DND-41 (cell line): ENCODE data around the gene CMSS1.

Source experiments
- ATAC-seq: fragments of 200-7000 bp; cut with Tn5 transposase; 3 replicates; pipeline ENCODE4 v1.9.1; 2021; ENCODE audit warnings: low read depth; ENCODE audit not compliant: insufficient read depth
- DNase-seq: peaks from one replicate; pipeline ENCODE4 v3.0.0-alpha.2; 2020
- H2AFZ ChIP-seq: 2 replicates; pipeline ENCODE4 v1.6.0; 2012; ENCODE audit warnings: low read depth, low read length
- H3K27ac ChIP-seq: 2 replicates; pipeline ENCODE4 v1.5.1; 2012; ENCODE audit warnings: low read length, inconsistent platforms
- H3K27me3 ChIP-seq: fragments of 200-600 bp; sonication (generic); 2 replicates; pipeline ENCODE4 v1.6.0; 2012; ENCODE audit warnings: low read length, mild to moderate bottlenecking, inconsistent platforms; ENCODE audit not compliant: insufficient read depth, poor library complexity
- H3K36me3 ChIP-seq: 2 replicates; pipeline ENCODE4 v1.5.1; 2012; ENCODE audit warnings: low read length, inconsistent platforms; ENCODE audit not compliant: insufficient read depth
- H3K4me1 ChIP-seq: 2 replicates; pipeline ENCODE4 v1.5.1; 2012; ENCODE audit warnings: mild to moderate bottlenecking, low read length; ENCODE audit not compliant: insufficient read depth
- H3K4me2 ChIP-seq: 2 replicates; pipeline ENCODE4 v1.6.0; 2012; ENCODE audit warnings: mild to moderate bottlenecking, moderate library complexity, low read length, inconsistent platforms; ENCODE audit not compliant: insufficient read depth
- H3K4me3 ChIP-seq, 2 experiments: fragments of 200-600 bp in 1 of 2; shearing (Covaris generic) in 1 of 2; 2 replicates each; pipeline ENCODE4 v1.5.1; 2012 to 2016; ENCODE audit warnings: inconsistent platforms in 2 of 2, low read length in 2 of 2, mild to moderate bottlenecking in 2 of 2, low read depth in 1 of 2, moderate library complexity in 1 of 2
- H3K79me2 ChIP-seq: 2 replicates; pipeline ENCODE4 v1.6.0; 2012; ENCODE audit warnings: low read length, inconsistent platforms; ENCODE audit not compliant: insufficient read depth
- H3K9ac ChIP-seq: 2 replicates; pipeline ENCODE4 v1.6.0; 2012; ENCODE audit warnings: low read depth, mild to moderate bottlenecking, inconsistent platforms, low read length, moderate library complexity
- H3K9me3 ChIP-seq: 2 replicates; pipeline ENCODE4 v1.5.1; 2012; ENCODE audit warnings: low read length, moderate library complexity, mild to moderate bottlenecking, inconsistent platforms; ENCODE audit not compliant: insufficient read depth, severe bottlenecking
- H4K20me1 ChIP-seq: 2 replicates; pipeline ENCODE4 v1.6.0; 2012; ENCODE audit warnings: low read length; ENCODE audit not compliant: insufficient read depth
- CTCF ChIP-seq: IDR thresholded peaks from 2 replicates; pipeline ENCODE4 v1.5.1; 2012; ENCODE audit warnings: borderline replicate concordance, low read length, moderate library complexity, mild to moderate bottlenecking; ENCODE audit not compliant: poor library complexity, severe bottlenecking; ENCODE audit errors: extremely low read depth
- EZH2 ChIP-seq: IDR thresholded peaks from 3 replicates; pipeline ENCODE4 v1.6.1; 2012; ENCODE audit warnings: borderline replicate concordance, low read depth, mild to moderate bottlenecking, moderate library complexity, low read length, inconsistent platforms; ENCODE audit not compliant: severe bottlenecking

CMSS1 gene

GRCh38 chr3:100020876-100021644 is 203.4 kb downstream of the CMSS1 start:
- Histone ChIP-seq H3K9ac (no peak overlapping the region), H3K27me3 (no peaks in the 10 kb centered on the region), H3K36me3 (no peaks in the 10 kb centered on the region), H3K4me2 (no peak overlapping the region), H4K20me1 (no peaks in the 10 kb centered on the region), H3K4me3 (no peak overlapping the region), H3K9me3 (no peaks in the 10 kb centered on the region), H3K79me2 (no peaks in the 10 kb centered on the region), H2AFZ (no peak overlapping the region), H3K27ac (no peak overlapping the region), H3K4me1 (no peaks in the 10 kb centered on the region)
- no peak for TF ChIP-seq CTCF
- no peak for TF ChIP-seq EZH2
- DNase-seq: no peak
- no peak for ATAC-seq

- ATAC-seq (no peak), DNase-seq (no peak)
- no peaks in the 10 kb centered on the region for H3K27me3 ChIP-seq
- H3K36me3 ChIP-seq: no peaks in the 10 kb centered on the region
- H4K20me1 ChIP-seq: no peaks in the 10 kb centered on the region
- no peak overlapping the region for H2AFZ ChIP-seq
- TF ChIP-seq CTCF (no peak), EZH2 (no peak)
- H3K4me1 ChIP-seq: no peaks in the 10 kb centered on the region
- H3K9me3 ChIP-seq: no peaks in the 10 kb centered on the region
- H3K79me2 ChIP-seq: no peaks in the 10 kb centered on the region
- no peak overlapping the region for H3K4me2 ChIP-seq
- no peak overlapping the region for H3K4me3 ChIP-seq
- no peak overlapping the region for H3K9ac ChIP-seq
- no peak overlapping the region for H3K27ac ChIP-seq
These were observed 204.8 kb downstream of the CMSS1 start for GRCh38 chr3:100022506-100022905.

GRCh38 chr3:100023150-100023549 is 205.5 kb downstream of the CMSS1 start:
- Histone ChIP-seq H4K20me1 (no peaks in the 10 kb centered on the region), H3K9ac (no peak overlapping the region), H3K4me2 (no peak overlapping the region), H3K4me3 (no peak overlapping the region), H3K27me3 (no peaks in the 10 kb centered on the region), H3K36me3 (no peaks in the 10 kb centered on the region), H3K9me3 (no peaks in the 10 kb centered on the region), H3K4me1 (no peaks in the 10 kb centered on the region), H3K27ac (no peak overlapping the region), H2AFZ (no peak overlapping the region), H3K79me2 (no peaks in the 10 kb centered on the region)
- TF ChIP-seq EZH2: no peak
- no peak for TF ChIP-seq CTCF
- DNase-seq: no peak
- no peak for ATAC-seq
